Panc1 (cell line): Measurements from ENCODE around the gene APLN. TPM values are rescaled to one million over a fixed set of nuclear protein-coding genes. Genes with fewer than 3 reads are reported as not detected.

ENCODE experiments used
- ATAC-seq: fragments of 200-7000 bp; cut with Tn5 transposase; 2 replicates; pipeline ENCODE4 v1.9.1; 2020; ENCODE audit warnings: mild to moderate bottlenecking, moderate library complexity
- BruUV-seq: library from RNA; stranded (reverse); fragments of 400-500 nt; replicated peaks from 2 replicates; lab custom pipeline; 2021; lab: Mats Ljungman, UMichigan
- CTCF ChIA-PET: fragments of 300-600 bp; sonication (Branson Sonifier 250); formaldehyde crosslinking; loops from one replicate; lab custom pipeline; 2022; ENCODE audit warnings: antibody characterized with exemption; lab: Charles Lee
- POLR2A ChIA-PET: fragments of 300-600 bp; sonication (Branson Sonifier 250); formaldehyde crosslinking; loops from one replicate; lab custom pipeline; 2022; ENCODE audit warnings: antibody characterized with exemption; lab: Charles Lee
- DNase-seq: peaks from one replicate; pipeline ENCODE4 v3.0.0-alpha.2; 2010; ENCODE audit warnings: low read depth, low spot score
- H3K27ac ChIP-seq: 2 replicates; pipeline ENCODE4 v1.5.1; 2011; ENCODE audit warnings: mild to moderate bottlenecking, low read length, inconsistent platforms
- H3K27me3 ChIP-seq: fragments of 200-500 bp; sonication (Bioruptor generic); 2 replicates; pipeline ENCODE4 v1.6.0; 2014; ENCODE audit warnings: low read length, inconsistent platforms; ENCODE audit not compliant: control insufficient read depth, insufficient read depth
- H3K36me3 ChIP-seq: fragments of 200-500 bp; sonication (Bioruptor generic); 2 replicates; pipeline ENCODE4 v1.5.1; 2014; ENCODE audit warnings: inconsistent platforms, mild to moderate bottlenecking, low read length, moderate library complexity; ENCODE audit not compliant: control insufficient read depth, insufficient read depth
- H3K4me1 ChIP-seq: 2 replicates; pipeline ENCODE4 v1.5.1; 2011; ENCODE audit warnings: inconsistent platforms, mild to moderate bottlenecking, low read length, moderate library complexity; ENCODE audit not compliant: control insufficient read depth, insufficient read depth
- H3K4me3 ChIP-seq, 2 experiments: 2 replicates each; pipeline ENCODE4 v1.5.1; 2011 to 2012; ENCODE audit warnings: low read depth in 2 of 2, low read length in 2 of 2, mild to moderate bottlenecking in 2 of 2, inconsistent platforms in 1 of 2, moderate library complexity in 1 of 2
- H3K9me3 ChIP-seq: fragments of 200-500 bp; sonication (Bioruptor generic); 2 replicates; pipeline ENCODE4 v1.5.1; 2014; ENCODE audit warnings: low read depth, mild to moderate bottlenecking, inconsistent platforms, low read length, moderate library complexity; ENCODE audit not compliant: control insufficient read depth, insufficient read depth
- CTCF ChIP-seq: fragments of 450-650 bp; IDR thresholded peaks from 2 replicates; pipeline ENCODE4 v1.5.1; 2017; ENCODE audit warnings: mild to moderate bottlenecking
- POLR2AphosphoS5 ChIP-seq: IDR thresholded peaks from 2 replicates; pipeline ENCODE4 v1.6.1; 2012; ENCODE audit warnings: mild to moderate bottlenecking, low read depth, low read length, moderate library complexity
- REST ChIP-seq, 2 experiments: IDR thresholded peaks; 2 replicates each; pipeline ENCODE4 v1.6.1; 2011 to 2012; ENCODE audit warnings: low read depth in 2 of 2, control low read depth in 1 of 2, low read length in 1 of 2, mild to moderate bottlenecking in 1 of 2, moderate library complexity in 1 of 2; ENCODE audit not compliant: insufficient read depth in 1 of 2
- SIN3A ChIP-seq: IDR thresholded peaks from 2 replicates; pipeline ENCODE4 v1.6.1; 2012; ENCODE audit warnings: low read depth, mild to moderate bottlenecking, low read length, moderate library complexity, borderline replicate concordance; ENCODE audit not compliant: insufficient read depth
- TCF7L2 ChIP-seq: IDR thresholded peaks from 2 replicates; pipeline ENCODE4 v1.6.1; 2011; ENCODE audit warnings: mild to moderate bottlenecking, low read depth, low read length, inconsistent platforms
- in situ Hi-C: cut with HindIII; loops from 2 replicates; pipeline ENCODE4 v1.10.0; 2016; ENCODE audit warnings: low sequenced_read_pairs, low pct_unique_long_range_greater_than_20kb
- intact Hi-C: fragments of 100-400 bp; cut with micrococcal nuclease; formaldehyde crosslinking; loops from one replicate; pipeline ENCODE4 v1.10.0; 2022; ENCODE audit not compliant: unreplicated experiment
- total RNA-seq: library from RNA; stranded (reverse); gene quantifications from one replicate; pipeline ENCODE4 v1.2.1, GENCODE V29; 2021; ENCODE audit not compliant: unreplicated experiment

APLN gene
- total RNA-seq, 1 experiment from 2014 or later = 1.1 TPM

DNA sequence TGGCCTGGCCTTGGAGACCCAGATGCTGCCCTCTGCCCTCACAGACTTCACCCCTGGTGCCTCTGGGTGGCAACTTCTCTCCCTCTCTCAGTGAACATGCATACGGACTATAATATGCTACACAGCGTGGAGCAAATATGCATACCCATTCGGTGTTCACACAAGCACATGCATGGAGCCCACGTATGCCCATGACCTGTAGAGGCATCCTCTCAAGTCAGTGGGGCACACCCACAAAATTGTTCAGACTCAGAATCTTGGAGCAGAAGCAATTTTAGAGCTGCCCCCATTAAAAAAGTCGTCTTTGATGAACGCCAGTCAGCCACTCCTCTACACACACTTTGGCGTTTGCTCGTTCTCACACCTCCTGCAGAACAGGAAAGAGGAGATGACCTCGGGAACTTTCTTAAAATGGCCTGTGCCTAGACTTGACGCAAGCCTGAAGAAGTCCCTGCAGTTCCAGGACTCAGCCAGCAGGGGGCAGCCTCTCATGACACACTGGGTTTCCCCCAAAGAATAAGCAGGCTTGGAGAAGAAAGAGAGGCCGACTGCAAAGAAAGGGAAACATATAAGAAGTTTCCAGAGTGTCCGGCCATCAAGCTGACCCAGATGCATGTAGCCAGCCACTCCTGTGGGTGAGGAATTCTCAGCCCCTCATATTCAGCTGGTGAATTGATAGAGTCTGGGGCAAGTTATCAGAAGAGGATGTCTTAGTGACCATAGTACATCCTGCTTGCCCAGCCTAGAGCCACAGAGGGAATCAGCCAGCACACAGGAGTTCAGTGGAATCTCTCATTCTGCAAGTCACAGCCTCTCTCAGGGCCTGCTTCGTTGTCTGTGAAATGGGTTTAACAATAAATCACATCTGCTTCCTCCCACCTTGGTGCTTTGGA lies 17.3 kb downstream of the APLN start:
- Histone ChIP-seq H3K36me3 (no peaks in the 10 kb centered on the region), H3K9me3 (no peaks in the 10 kb centered on the region), H3K4me1 (no peaks in the 10 kb centered on the region), H3K27ac (no peak overlapping the region), H3K4me3 (no peak overlapping the region), H3K27me3 (no peaks in the 10 kb centered on the region)
- ChIA-PET POLR2A (no interaction called here), CTCF (interaction anchor here (0.6 to 1.4 kb wide), 5 partner anchors 10 to 268 kb away, joined by 3 to 4 read pairs (median 3); partner anchors contain the start of genes APLN and UTP14A)
- DNase-seq = peak; percentile 62
- in situ Hi-C loops = no loop called here
- no TSS peak for BruUV-seq
- TF ChIP-seq POLR2AphosphoS5 = no peak
- TF ChIP-seq SIN3A = no peak
- peak; percentile 62; the same call in 1 of the 2 replicates for TF ChIP-seq TCF7L2
- TF ChIP-seq REST (IDR thresholded peaks at IDR 0.05; ENCODE audit: insufficient read depth in 1 of 2, low read depth in 2 of 2, low read length in 1 of 2) = no peak
- peak; percentile 94 for TF ChIP-seq CTCF
- intact Hi-C loops = loop anchor here (1.0 kb wide), 1 partner anchor 89 kb away; no protein-coding TSS in a partner anchor
- ATAC-seq = peak; percentile 83

- Histone ChIP-seq H3K27me3 (no peaks in the 10 kb centered on the region), H3K4me3 (no peak overlapping the region), H3K4me1 (no peaks in the 10 kb centered on the region), H3K27ac (no peak overlapping the region), H3K36me3 (no peaks in the 10 kb centered on the region), H3K9me3 (no peaks in the 10 kb centered on the region)
- POLR2A ChIA-PET = interaction anchor here (0.7 kb wide), 1 partner anchor 40 kb away, joined by 9 read pairs; no protein-coding TSS in a partner anchor
- ATAC-seq (no peak), DNase-seq (no peak)
- intact Hi-C loops (no loop called here), in situ Hi-C loops (no loop called here)
- no TSS peak for BruUV-seq
- CTCF ChIA-PET = interaction anchor here (0.6 to 1.6 kb wide), 6 partner anchors 41 to 161 kb away, joined by 3 to 8 read pairs (median 4); no protein-coding TSS in a partner anchor
- TF ChIP-seq SIN3A (no peak), CTCF (no peak), REST (IDR thresholded peaks at IDR 0.05; ENCODE audit: insufficient read depth in 1 of 2, low read depth in 2 of 2, low read length in 1 of 2) (no peak), POLR2AphosphoS5 (no peak)
Measured at GRCh38 chrX:129636175-129636681, 18.5 kb downstream of the APLN start.
